CD4-positive, alpha-beta T cell treated with Interleukin-21 for 1 hour (primary cell): Measurements from ENCODE around the gene MTPN.

Experiments
- DNase-seq: peaks from one replicate; pipeline ENCODE4 v3.0.0-alpha.2; 2020

The MTPN gene

DNA sequence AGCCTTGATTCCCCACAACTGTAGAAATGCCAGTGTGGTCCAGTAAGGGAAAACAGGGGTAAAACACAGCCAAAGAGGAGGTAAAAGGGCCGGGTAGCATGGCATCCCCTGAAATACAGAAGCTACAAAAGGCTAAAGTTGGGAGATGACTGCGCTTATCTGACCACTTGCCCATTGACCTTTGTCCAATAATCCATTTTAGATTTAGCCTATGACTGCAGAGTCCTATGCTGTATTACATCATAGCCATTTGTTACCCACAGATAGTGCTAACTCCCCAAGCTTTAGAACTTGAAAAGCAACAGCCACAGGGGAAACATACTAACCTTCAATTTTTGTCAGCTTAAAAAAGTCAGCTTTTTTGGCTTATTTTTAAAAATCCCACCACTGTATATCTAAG lies 26.2 kb downstream of the MTPN start:
- no peak for DNase-seq

DNA sequence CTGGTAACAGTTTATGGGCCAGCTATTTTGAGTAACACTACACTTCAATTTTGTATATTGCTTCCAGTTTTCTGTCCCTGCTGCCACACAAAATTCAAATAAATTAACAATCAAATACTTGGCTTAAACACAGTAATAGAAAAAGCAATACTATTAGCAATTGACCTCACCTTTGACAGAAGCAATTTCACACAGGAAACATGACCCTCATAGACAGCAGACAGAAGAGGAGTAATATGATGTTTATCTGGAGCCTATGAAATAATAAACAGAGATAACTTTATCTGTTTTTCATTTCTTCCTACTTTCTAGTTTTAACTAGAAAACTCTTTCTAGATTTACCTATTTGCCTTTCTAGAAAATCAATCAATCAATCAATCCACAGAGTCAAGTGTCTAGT lies 26.7 kb downstream of the MTPN start:
- no peak for DNase-seq

DNA sequence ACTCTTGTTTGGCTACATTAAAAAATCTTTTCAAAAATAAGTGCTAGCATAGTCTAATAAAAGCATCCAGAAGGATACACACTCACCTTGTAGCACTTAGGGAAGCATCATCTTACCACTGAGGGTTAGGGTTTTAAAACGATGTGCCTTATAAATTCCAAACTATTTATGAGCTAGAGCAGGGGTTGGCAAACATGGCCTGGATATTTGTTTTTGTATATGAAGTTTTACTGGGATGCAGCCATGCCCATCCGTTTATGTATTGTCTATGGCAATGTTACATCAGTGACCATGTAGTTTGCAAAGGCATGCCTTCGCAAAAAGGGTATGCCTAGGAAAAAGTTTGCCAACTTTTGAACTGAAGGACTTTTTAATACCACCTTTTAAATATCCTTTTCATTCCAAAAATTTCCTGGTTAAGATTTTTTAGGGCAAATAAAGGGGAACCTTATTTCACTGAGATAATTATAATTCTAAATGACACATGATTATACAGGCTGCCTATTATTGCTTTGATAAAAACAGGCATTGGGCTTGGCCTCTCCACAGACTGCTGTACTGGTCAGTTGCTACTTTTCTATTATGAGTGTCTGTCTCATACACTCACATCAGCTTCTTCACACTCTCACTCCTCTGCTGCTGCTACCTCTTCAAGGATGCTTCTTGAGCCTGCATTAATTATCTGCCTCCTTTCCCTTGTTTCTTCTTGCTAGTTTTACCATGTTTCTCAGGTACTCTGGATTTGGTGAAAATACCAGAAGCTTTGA lies 30.7 kb downstream of the MTPN start:
- DNase-seq = no peak

GRCh38 chr7:135944753-135945152 lies 32.4 kb downstream of the MTPN start:
- no peak for DNase-seq

DNA sequence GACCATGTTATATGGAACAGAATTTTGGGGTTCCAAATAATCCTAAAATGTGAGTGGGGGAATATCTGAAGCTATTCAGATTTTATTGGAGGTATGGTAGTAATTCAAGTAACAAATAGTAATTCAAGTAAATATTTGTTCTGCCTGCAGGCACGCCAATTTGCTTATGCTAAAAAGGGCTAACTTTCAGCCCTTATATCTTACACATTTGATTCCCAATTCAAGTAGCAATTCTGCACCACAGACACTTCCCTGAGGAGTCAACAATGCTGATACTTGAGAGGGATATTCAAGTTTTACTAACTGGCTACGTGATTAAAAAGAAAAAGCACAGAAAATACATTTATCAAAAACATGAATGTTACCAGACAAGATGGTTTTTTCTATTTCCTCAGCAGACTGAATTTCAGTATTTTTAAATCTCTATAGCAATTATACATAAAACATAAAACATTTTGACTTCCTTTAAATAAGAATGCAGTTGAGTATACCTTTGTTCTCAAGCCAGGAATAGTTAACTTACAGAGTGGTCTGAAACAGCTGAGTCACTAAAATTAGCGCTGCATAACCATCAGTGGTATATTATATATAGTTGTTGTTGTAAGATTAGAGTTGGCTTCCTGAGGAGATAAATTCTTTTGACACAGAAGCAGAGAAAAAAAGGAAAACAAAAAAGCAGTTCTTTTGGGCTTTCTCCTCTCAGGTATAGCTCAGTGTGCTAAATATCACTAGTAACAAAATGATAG lies 33.9 kb downstream of the MTPN start:
- no peak for DNase-seq

GRCh38 chr7:135942614-135943013 lies 34.5 kb downstream of the MTPN start:
- no peak for DNase-seq

DNA sequence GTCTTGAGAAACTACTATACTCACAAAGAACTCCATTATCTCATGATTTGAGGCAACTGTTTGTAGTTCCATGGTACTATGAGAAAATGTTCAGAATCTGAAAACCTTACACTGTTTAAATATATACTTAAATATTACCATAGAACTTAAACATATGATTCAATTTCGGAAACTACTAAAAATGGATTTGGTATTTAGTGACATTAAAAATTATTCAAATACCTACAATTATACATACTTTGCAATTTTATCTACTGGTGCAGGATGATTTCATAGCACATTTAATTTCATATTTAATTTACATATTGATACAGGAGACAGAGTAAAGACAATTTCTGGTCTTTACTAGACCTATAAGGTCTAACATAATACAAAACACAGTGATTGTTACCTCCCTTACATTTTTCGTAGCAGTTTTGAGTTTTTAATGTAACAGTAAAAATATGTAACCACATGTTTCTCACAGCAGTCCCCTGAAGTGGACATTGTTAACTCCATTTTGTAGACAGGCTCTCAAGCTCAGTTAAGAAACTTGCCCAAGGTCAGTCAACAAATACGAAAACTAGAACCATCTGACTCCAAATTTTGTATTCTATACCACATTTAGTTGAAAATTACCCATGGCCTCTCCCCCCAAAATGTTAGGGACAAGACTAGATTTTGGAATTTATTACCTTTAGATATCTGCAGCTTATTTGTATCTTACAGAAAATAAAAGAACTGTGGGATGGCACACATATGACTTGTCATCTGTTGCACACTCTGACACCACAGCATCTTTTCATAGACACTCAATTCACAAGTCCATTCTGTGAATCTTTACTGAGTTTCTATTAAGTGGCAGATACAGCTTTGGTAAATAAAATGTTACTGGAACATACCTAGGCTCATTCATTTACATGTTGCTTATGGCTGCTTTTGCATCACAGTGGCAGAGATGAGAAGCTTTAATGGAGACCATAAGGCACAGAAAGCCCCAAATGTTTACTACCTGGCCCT lies 36.8 kb downstream of the MTPN start:
- no peak for DNase-seq

DNA sequence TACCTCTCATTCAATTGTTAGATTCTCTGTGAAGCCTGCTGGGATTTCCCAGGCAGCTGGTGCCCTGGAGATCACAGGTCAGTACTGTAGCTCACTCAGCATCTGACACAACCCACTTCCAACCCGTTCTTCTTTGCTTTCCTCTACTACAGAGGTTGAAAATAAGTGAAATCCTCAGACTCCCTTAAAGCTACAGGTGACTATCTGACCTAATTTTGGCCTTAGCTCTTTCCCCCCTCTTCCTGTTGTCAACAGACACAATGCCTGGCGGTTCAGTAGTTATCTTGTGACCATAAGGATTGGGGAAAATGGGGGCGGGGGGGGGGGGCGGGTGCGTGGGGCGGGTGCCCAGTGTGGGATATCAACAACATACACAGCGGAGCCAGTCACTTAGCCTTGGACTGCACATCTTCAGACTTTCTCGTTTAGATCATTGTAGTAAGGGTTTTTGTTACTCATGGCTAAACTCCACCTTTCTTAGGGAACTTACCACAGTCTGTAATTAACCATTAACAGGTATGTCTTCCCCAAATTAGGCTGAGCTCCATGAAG lies 37.8 kb downstream of the MTPN start:
- DNase-seq = no peak

DNA sequence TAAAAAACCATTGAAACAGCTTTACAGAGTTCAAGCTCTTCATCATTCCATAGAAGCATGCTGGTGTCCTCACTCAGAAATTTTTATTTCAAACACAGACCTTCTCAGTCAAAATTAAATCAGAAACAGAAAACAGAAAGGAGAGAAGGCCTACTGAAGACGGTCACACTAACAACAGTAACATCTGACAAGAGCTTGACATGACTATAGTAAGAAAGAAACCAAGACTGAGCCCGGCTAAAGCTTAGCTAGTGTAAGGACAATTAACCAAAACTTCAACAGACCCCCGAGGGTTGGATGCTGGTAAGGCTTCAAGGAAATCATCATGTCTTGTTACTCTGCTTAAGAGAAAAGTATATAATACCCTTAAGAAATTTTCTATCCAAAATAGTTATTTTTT lies 38.6 kb downstream of the MTPN start:
- DNase-seq = no peak

- no peak for DNase-seq
These were observed 39.1 kb downstream of the MTPN start for GRCh38 chr7:135938086-135938485.

DNA sequence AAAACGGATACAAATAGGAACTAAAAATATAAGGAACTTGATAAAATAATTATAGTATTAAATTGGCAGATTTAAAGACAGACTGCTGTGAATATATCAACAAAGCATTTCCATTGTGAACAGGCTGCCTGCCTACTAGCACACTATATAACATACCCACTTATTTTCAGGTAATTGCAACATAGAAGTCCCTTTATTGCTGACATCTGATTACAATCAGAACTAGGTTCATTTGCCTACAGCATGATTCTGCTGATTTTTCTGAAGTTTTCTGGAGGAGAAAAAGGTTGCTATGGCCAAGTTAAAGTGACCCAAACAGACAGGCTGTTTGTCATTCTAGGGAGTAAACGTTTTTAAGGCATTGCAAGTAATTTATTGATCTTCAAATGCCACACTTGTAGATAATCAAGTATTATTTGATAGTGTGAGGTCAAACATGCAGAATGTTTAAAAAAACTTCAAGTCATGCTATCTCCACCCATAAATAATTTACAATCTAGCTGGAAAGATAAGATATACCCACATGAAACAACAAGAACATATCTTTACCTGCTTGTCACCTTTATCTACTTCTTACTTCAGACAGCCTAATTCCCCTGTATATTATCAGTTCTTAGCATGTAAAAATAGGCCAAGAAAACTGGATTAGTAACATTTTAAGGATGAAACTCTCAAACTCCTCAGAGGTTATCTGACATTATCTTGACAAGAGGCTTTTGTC lies 40.5 kb downstream of the MTPN start:
- no peak for DNase-seq

GRCh38 chr7:135934651-135935050 lies 42.5 kb downstream of the MTPN start:
- DNase-seq = no peak

GRCh38 chr7:135933509-135934188 lies 43.5 kb downstream of the MTPN start:
- DNase-seq = no peak

GRCh38 chr7:135932131-135932530 lies 45.0 kb downstream of the MTPN start:
- DNase-seq = no peak

- DNase-seq = no peak
These were observed 46.3 kb downstream of the MTPN start for GRCh38 chr7:135930565-135931461.

DNA sequence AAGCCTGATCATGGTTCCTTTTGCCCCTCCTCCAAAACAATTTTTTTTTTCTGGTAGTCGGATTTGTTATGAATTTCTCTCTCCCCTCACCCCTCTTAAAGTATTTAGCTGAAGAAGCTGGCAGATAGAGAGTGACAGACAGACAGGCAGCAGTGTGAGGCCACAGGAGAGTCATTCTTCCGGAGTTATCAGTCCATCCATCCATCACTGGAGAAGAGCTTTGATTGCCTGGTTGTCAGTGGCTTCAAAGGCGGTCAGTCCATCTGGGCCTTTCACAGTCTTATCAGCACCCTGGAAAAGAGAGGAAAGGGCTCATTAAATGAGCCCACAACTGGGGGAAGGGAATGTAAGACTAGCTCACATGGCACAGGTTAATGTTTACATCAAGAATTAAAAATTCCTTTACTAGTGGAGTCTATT lies 47.4 kb downstream of the MTPN start:
- DNase-seq = no peak

- no peak for DNase-seq
These were observed 47.9 kb downstream of the MTPN start for GRCh38 chr7:135929249-135929648.

DNA sequence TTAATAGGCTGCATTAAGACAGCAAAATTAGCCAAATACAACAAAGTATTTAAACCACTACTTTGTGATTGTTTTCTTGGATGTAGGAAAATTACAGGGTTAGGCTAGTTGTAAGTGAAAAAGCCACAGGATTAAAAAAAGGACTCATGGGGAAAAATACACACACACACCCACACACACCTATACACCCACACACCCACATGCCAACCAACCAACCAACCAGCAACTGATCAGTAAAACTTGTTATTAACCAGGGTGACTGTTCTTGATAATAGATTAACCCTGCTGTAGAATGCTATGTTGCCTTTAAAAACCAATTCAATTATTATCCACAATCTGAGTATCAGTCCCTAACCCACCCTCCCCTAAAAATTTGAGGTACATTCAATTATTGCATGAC lies 49.0 kb downstream of the MTPN start:
- DNase-seq = no peak

DNA sequence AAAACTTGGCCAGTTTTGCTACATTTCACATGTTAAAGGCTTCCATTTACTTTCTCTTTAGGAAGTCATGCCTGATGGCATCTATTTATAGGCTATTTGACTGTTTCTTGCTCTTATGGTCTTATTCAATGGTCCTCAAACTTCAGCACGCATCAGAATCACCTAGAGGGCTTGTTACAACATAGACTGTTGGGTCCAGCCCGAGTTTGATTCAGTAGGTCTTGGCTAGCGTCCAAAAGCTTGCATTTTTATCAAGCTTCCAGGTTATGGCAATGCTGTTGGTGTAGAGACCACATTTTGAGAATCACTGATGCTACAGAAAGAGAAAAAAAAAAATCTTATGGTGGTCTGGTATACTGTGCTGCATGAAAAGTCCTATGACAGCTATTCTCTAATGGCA lies 51.9 kb downstream of the MTPN start:
- DNase-seq = no peak

DNA sequence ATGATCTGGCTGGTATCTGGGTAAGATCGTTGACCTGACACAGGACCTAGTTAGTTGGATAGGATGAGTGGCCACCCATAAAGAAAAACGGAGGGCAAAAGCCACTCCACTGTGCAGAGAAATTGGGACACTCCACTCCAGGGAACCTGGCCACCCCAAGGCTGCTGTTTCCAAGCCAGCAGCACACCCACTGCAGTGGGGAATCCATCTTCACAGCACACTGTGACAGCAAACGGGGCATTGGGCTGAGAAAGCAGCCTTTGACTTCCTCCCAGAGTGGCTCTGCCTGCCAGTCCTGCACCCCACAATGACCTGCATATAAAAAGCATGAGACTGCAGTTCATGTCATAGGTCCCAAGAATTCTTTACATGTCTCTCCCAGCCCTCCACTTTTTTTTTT lies 52.9 kb downstream of the MTPN start:
- DNase-seq = no peak

DNA sequence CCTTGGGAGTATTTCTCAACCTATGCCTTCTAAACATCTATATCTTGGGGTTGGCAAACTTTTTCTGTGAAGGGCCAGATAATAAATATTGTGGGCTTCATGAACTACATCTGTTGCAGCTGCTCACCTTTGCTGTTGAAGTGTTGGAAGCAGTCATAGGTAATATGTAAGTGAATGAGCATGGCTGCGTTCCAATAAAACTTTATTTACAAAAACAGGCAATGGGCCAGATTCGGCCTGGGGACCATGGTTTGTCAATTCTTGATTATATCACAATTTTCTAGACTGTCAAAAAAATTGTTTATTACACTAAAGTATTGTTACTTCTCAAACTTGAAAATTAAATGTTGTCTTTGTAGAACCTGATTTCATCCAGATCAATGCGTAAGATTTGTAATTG lies 54.9 kb downstream of the MTPN start:
- DNase-seq = no peak
